ENCODE data around the gene VSNL1. TPM values are rescaled to one million over a fixed set of nuclear protein-coding genes. Genes with fewer than 3 reads are reported as not detected.

VSNL1 gene
- polyA plus RNA-seq, 3 donors: not detected

GRCh38 chr2:17674817-17675216 lies 134.3 kb downstream of the VSNL1 start:
- H3K36me3 ChIP-seq (replicated peaks in 1 of 2; ENCODE audit: control insufficient read depth in 1 of 2, insufficient read depth in 2 of 2, low read length in 2 of 2): peaks cover 18 to 56% of the 10 kb centered on the region in 2 donors
- H3K9ac ChIP-seq (ENCODE audit: insufficient read depth, low read length, poor library complexity, severe bottlenecking): no peak overlapping the region
- no peak overlapping the region for H3K27ac Mint-ChIP-seq
- no peaks in the 10 kb centered on the region for H4K20me1 ChIP-seq (ENCODE audit: insufficient read depth, low read length)
- no peak for TF ChIP-seq CTCF (IDR thresholded peaks at IDR 0.05)
- no peak overlapping the region for H3K27ac ChIP-seq (ENCODE audit: low read depth in 1 of 2, low read length in 2 of 2)
- H3K27me3 Mint-ChIP-seq (ENCODE audit: low read depth in 3 of 3): peaks cover 0 to 2% (median 0%) of the 10 kb centered on the region in 3 donors
- no peaks in the 10 kb centered on the region for H3K4me1 Mint-ChIP-seq
- no peaks in the 10 kb centered on the region for H3K9me3 ChIP-seq (replicated peaks in 1 of 2; ENCODE audit: control insufficient read depth in 1 of 2, insufficient read depth in 1 of 2, low read length in 2 of 2)
- H3K4me3 Mint-ChIP-seq: no peak overlapping the region
- H2AFZ ChIP-seq (ENCODE audit: insufficient read depth, low read depth, low read length, poor library complexity, severe bottlenecking): no peak overlapping the region
- H3K27me3 ChIP-seq (ENCODE audit: control insufficient read depth in 2 of 2, insufficient read depth in 2 of 2, low read length in 2 of 2): no peaks in the 10 kb centered on the region
- intact Hi-C loops (cut with micrococcal nuclease): loop anchor here in 1 of 2 donors (10.0 kb wide), 1 partner anchor 900 kb away; no protein-coding TSS in a partner anchor
- H3K9me3 Mint-ChIP-seq: no peaks in the 10 kb centered on the region
- no peak overlapping the region for H3K4me2 ChIP-seq (replicated peaks; ENCODE audit: extremely low read depth, low read length, poor library complexity, severe bottlenecking)
- H3K4me3 ChIP-seq (replicated peaks in 1 of 3; ENCODE audit: low read depth in 2 of 3, low read length in 3 of 3): no peak overlapping the region
- peaks cover 37 to 48% of the 10 kb centered on the region in 2 donors for H3K36me3 Mint-ChIP-seq
- no peak for DNase-seq
- no peaks in the 10 kb centered on the region for H3K4me1 ChIP-seq (ENCODE audit: control insufficient read depth in 1 of 2, insufficient read depth in 2 of 2, low read length in 2 of 2)
- H3K79me2 ChIP-seq (ENCODE audit: insufficient read depth, low read length): no peaks in the 10 kb centered on the region

GRCh38 chr2:17680119-17680518 lies 139.6 kb downstream of the VSNL1 start:
- H3K9ac ChIP-seq (ENCODE audit: insufficient read depth, low read length, poor library complexity, severe bottlenecking): no peak overlapping the region
- intact Hi-C loops (cut with micrococcal nuclease): no loop called here
- no peak for DNase-seq
- Mint-ChIP-seq H3K9me3 (no peaks in the 10 kb centered on the region), H3K4me3 (no peak overlapping the region), H3K27ac (no peak overlapping the region), H3K36me3 (peaks cover 64 to 80% of the 10 kb centered on the region in 2 donors), H3K4me1 (no peaks in the 10 kb centered on the region), H3K27me3 (ENCODE audit: low read depth in 3 of 3) (no peaks in the 10 kb centered on the region)
- no peaks in the 10 kb centered on the region for H4K20me1 ChIP-seq (ENCODE audit: insufficient read depth, low read length)
- no CpG with 5 or more reads among the region's 3 CpGs for WGBS (ENCODE audit: insufficient coverage)
- no peaks in the 10 kb centered on the region for H3K27me3 ChIP-seq (ENCODE audit: control insufficient read depth in 2 of 2, insufficient read depth in 2 of 2, low read length in 2 of 2)
- no peaks in the 10 kb centered on the region for H3K9me3 ChIP-seq (replicated peaks in 1 of 2; ENCODE audit: control insufficient read depth in 1 of 2, insufficient read depth in 1 of 2, low read length in 2 of 2)
- no peak overlapping the region for H3K4me2 ChIP-seq (replicated peaks; ENCODE audit: extremely low read depth, low read length, poor library complexity, severe bottlenecking)
- peaks cover 36 to 97% of the 10 kb centered on the region in 2 donors for H3K36me3 ChIP-seq (replicated peaks in 1 of 2; ENCODE audit: control insufficient read depth in 1 of 2, insufficient read depth in 2 of 2, low read length in 2 of 2)
- no peak overlapping the region for H2AFZ ChIP-seq (ENCODE audit: insufficient read depth, low read depth, low read length, poor library complexity, severe bottlenecking)
- no peak overlapping the region for H3K27ac ChIP-seq (ENCODE audit: low read depth in 1 of 2, low read length in 2 of 2)
- no peaks in the 10 kb centered on the region for H3K4me1 ChIP-seq (ENCODE audit: control insufficient read depth in 1 of 2, insufficient read depth in 2 of 2, low read length in 2 of 2)
- no peak overlapping the region for H3K4me3 ChIP-seq (replicated peaks in 1 of 3; ENCODE audit: low read depth in 2 of 3, low read length in 3 of 3)
- no peak for TF ChIP-seq CTCF (IDR thresholded peaks at IDR 0.05)
- H3K79me2 ChIP-seq (ENCODE audit: insufficient read depth, low read length): no peaks in the 10 kb centered on the region
